D721Med (cell line): ENCODE results near the gene RABEP2.
"Not testable (repeated sequence)": the region's sequence is repeated elsewhere in the genome, so short reads cannot be mapped to it uniquely, and the experiment has no call there.

Experiments
- DNase-seq: peaks from one replicate; pipeline ENCODE4 v3.0.0; 2011; ENCODE audit warnings: low spot score; ENCODE audit not compliant: insufficient read length
- FAIRE-seq: peaks from 2 replicates; lab custom pipeline; 2011; peaks lifted over from hg19 to GRCh38; lab: Jason Lieb, UNC
- CTCF ChIP-seq: IDR thresholded peaks from 2 replicates; pipeline ENCODE4 v1.5.1; 2012; ENCODE audit warnings: mild to moderate bottlenecking, control low read depth; ENCODE audit not compliant: insufficient read depth; ENCODE audit errors: missing control alignments

Gene RABEP2

GRCh38 chr16:28958836-28959235, 33.8 kb upstream of the RABEP2 start:
- TF ChIP-seq CTCF, result no peak
- DNase-seq, result no peak
- FAIRE-seq, result no peak

GRCh38 chr16:28958216-28958615, 33.2 kb upstream of the RABEP2 start:
- DNase-seq (no peak), FAIRE-seq (no peak)
- no peak for TF ChIP-seq CTCF

GRCh38 chr16:28951410-28951943, 26.4 kb upstream of the RABEP2 start:
- FAIRE-seq, result no peak
- TF ChIP-seq CTCF, result no peak
- no peak for DNase-seq

GRCh38 chr16:28950648-28951409, 25.8 kb upstream of the RABEP2 start, which contains the start of gene NFATC2IP:
NFATC2IP (plus strand) TSS chr16:28950937; CDS start chr16:28951012, 75 bp downstream.
- TF ChIP-seq CTCF, result no peak
- no peak for FAIRE-seq
- DNase-seq, result peak; percentile 98

- FAIRE-seq (no peak), DNase-seq (no peak)
- no peak for TF ChIP-seq CTCF
Measured at GRCh38 chr16:28946681-28947080, 21.6 kb upstream of the RABEP2 start.

- peak; percentile 88 for FAIRE-seq
- TF ChIP-seq CTCF, result no peak
- peak; percentile 67 for DNase-seq
Measured at GRCh38 chr16:28943281-28943680, 18.2 kb upstream of the RABEP2 start.

- not testable (repeated sequence) for FAIRE-seq, DNase-seq
Measured at GRCh38 chr16:28939825-28940224, 14.8 kb upstream of the RABEP2 start.
